OCI-LY3 (cell line): Measurements from ENCODE around the gene ARHGEF38.
A peak's percentile ranks its signal among the peaks of the same experiment; 100 is the strongest.

ENCODE experiments used
- H2AFZ ChIP-seq: fragments of 200-600, 300-600 bp; shearing (Covaris generic); 2 replicates; pipeline ENCODE4 v1.6.0; 2014; ENCODE audit warnings: antibody characterized with exemption, low read depth, low read length
- H3K27ac ChIP-seq: fragments of 200-600, 300-600 bp; sonication (generic); 2 replicates; pipeline ENCODE4 v1.5.1; 2014; ENCODE audit warnings: mild to moderate bottlenecking, low read length, moderate library complexity, mixed read lengths
- H3K27me3 ChIP-seq: fragments of 200-600, 300-600 bp; sonication (generic); 2 replicates; pipeline ENCODE4 v1.6.1; 2014; ENCODE audit warnings: low read depth, low read length, mixed read lengths
- H3K36me3 ChIP-seq: fragments of 200-600, 300-600 bp; sonication (generic); replicated peaks from 2 replicates; pipeline ENCODE3; 2014; ENCODE audit warnings: low read depth, low read length, mixed read lengths
- H3K4me1 ChIP-seq: fragments of 300-600, 200-600 bp; sonication (generic); 2 replicates; pipeline ENCODE4 v1.6.1; 2014; ENCODE audit warnings: low read length, mixed read lengths
- H3K4me2 ChIP-seq: fragments of 200-600, 300-600 bp; sonication (generic); 2 replicates; pipeline ENCODE4 v1.6.1; 2014; ENCODE audit warnings: low read length, mixed read lengths
- H3K4me3 ChIP-seq: fragments of 300-600, 200-600 bp; sonication (generic); 2 replicates; pipeline ENCODE4 v1.5.1; 2014; ENCODE audit warnings: antibody characterized with exemption, mild to moderate bottlenecking, low read length, moderate library complexity
- H3K79me2 ChIP-seq: fragments of 300-600, 200-600 bp; shearing (Covaris generic); 2 replicates; pipeline ENCODE4 v1.6.1; 2014; ENCODE audit warnings: mild to moderate bottlenecking, low read length, mixed read lengths
- H3K9ac ChIP-seq: fragments of 300-600, 200-600 bp; shearing (Covaris generic); 2 replicates; pipeline ENCODE4 v1.6.0; 2014; ENCODE audit warnings: mild to moderate bottlenecking, low read length, moderate library complexity
- H3K9me3 ChIP-seq: fragments of 200-600, 300-600 bp; shearing (Covaris generic); 2 replicates; pipeline ENCODE4 v1.6.1; 2014; ENCODE audit warnings: low read length, mixed read lengths; ENCODE audit not compliant: insufficient read depth
- H4K20me1 ChIP-seq: fragments of 200-600, 300-600 bp; sonication (generic); 2 replicates; pipeline ENCODE4 v1.6.1; 2016; ENCODE audit warnings: low read length, mixed read lengths; ENCODE audit not compliant: insufficient read depth
- EZH2phosphoT487 ChIP-seq: fragments of 200-600 bp; shearing (Covaris generic); IDR thresholded peaks from 2 replicates; pipeline ENCODE4 v1.6.1; 2018; ENCODE audit warnings: antibody characterized with exemption, mixed run types, low read depth
- TF ChIP-seq, protein P1 (sequence below): fragments of 200-600, 300-600 bp; sonication (generic); IDR thresholded peaks from 2 replicates; pipeline ENCODE4 v1.5.1; 2014; ENCODE audit warnings: antibody characterized with exemption, low read length, low read depth

The ARHGEF38 gene

DNA sequence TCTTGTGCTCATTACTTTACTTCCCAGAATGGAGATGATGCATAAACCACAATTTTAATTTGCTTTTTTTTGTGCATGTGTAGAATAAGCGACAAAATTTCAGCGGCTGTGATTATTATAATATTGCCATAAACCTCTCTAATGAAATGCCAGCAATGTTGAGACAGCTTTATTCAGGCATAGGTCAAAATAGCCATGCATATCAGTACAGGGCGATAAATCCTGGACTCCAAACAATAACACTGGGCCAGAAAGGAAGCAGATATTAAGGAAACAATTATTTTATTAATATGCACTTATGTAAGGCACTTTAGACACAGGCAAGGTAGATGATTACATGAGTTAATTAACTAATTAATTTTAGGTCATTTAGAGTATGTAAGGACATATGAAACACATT is 47.1 kb downstream of the ARHGEF38 start:
- no peaks in the 10 kb centered on the region for H3K79me2 ChIP-seq
- peaks cover 42% of the 10 kb centered on the region for H3K4me1 ChIP-seq
- no peaks in the 10 kb centered on the region for H3K27me3 ChIP-seq
- no peak overlapping the region for H3K27ac ChIP-seq
- H3K4me3 ChIP-seq: no peak overlapping the region
- no peak overlapping the region for H3K9ac ChIP-seq
- H3K9me3 ChIP-seq: no peaks in the 10 kb centered on the region
- H3K36me3 ChIP-seq: no peaks in the 10 kb centered on the region
- H3K4me2 ChIP-seq: no peak overlapping the region
- no peaks in the 10 kb centered on the region for H4K20me1 ChIP-seq
- no peak overlapping the region for H2AFZ ChIP-seq
- TF ChIP-seq, protein P1, sequence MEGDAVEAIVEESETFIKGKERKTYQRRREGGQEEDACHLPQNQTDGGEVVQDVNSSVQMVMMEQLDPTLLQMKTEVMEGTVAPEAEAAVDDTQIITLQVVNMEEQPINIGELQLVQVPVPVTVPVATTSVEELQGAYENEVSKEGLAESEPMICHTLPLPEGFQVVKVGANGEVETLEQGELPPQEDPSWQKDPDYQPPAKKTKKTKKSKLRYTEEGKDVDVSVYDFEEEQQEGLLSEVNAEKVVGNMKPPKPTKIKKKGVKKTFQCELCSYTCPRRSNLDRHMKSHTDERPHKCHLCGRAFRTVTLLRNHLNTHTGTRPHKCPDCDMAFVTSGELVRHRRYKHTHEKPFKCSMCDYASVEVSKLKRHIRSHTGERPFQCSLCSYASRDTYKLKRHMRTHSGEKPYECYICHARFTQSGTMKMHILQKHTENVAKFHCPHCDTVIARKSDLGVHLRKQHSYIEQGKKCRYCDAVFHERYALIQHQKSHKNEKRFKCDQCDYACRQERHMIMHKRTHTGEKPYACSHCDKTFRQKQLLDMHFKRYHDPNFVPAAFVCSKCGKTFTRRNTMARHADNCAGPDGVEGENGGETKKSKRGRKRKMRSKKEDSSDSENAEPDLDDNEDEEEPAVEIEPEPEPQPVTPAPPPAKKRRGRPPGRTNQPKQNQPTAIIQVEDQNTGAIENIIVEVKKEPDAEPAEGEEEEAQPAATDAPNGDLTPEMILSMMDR: no peak
- TF ChIP-seq EZH2phosphoT487: no peak

DNA sequence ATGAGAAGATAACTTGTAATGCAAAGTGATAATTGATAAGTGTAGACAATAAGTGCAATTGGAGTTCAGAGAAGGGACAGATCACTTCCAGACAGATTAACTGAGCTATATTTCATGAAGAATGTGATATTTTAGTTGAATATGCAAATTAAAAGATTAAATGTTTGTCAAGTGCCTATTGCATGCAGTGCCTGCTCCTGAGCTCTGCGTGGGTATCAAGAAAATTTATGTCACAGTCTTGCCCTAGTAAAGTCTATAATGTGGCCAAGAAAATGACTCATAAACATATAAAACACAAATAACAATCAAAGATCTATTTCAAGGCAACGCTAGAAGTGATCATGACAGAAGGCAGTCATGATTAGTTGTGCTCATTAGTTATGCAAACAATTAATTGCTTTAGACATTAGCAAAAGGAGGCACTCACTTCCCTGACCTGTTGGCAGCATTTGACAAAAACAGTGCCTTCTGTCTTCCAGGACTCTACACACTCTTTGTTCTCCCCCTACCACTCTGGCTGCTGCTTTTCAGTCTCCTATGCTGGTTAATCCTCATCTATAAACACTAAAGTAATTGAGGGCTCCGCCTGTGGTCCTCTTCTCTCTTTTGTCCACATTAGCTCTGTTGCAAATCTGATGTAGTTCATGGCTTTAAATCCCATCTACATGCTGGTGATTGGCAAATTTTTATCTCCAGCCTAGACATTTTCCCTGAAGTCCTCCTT is 47.7 kb downstream of the ARHGEF38 start:
- no peak overlapping the region for H3K9ac ChIP-seq

GRCh38 chr4:105600951-105601350 is 48.5 kb downstream of the ARHGEF38 start:
- Histone ChIP-seq H3K4me3 (no peak overlapping the region), H3K4me1 (peaks cover 41% of the 10 kb centered on the region), H3K79me2 (no peaks in the 10 kb centered on the region), H3K27ac (peak overlapping the region; percentile 24), H3K4me2 (peak overlapping the region; percentile 45), H4K20me1 (no peaks in the 10 kb centered on the region), H3K27me3 (no peaks in the 10 kb centered on the region), H3K36me3 (no peaks in the 10 kb centered on the region), H2AFZ (peak overlapping the region; percentile 25; the same call in 1 of the 2 replicates), H3K9me3 (no peaks in the 10 kb centered on the region), H3K9ac (no peak overlapping the region)
- no peak for TF ChIP-seq EZH2phosphoT487
- TF ChIP-seq, protein P1: no peak

More for the DNA sequence above, 47.7 kb downstream of the ARHGEF38 start:
- Histone ChIP-seq H3K9me3 (no peaks in the 10 kb centered on the region), H4K20me1 (no peaks in the 10 kb centered on the region), H3K27ac (no peak overlapping the region; the same call in 1 of the 2 replicates), H3K36me3 (no peaks in the 10 kb centered on the region), H3K4me2 (peak overlapping the region; percentile 45; the same call in 1 of the 2 replicates), H3K27me3 (no peaks in the 10 kb centered on the region), H2AFZ (no peak overlapping the region), H3K4me1 (peaks cover 40% of the 10 kb centered on the region), H3K79me2 (no peaks in the 10 kb centered on the region), H3K4me3 (no peak overlapping the region)
- no peak for TF ChIP-seq EZH2phosphoT487
- TF ChIP-seq, protein P1: no peak

DNA sequence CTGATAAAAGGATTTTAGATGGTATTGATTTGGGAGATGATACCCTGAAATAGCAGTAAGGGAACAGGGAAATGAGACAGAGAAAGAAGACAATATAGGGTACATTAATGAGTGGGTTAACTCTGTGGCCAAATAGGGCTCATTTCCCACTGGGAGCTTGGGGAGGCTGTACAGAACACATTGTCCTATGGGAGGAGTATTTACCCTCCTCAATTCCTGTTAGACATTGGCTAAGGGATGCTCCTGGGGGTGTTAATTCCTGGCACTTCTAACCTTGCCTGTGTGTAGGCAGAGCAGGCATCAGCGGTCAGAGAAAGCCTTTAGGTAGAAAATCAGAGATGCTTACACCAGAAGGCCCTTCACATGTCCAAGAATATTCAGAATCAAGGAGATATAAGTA is 49.0 kb downstream of the ARHGEF38 start:
- no peak overlapping the region for H3K4me3 ChIP-seq
- peak overlapping the region; percentile 24 for H3K27ac ChIP-seq
- no peaks in the 10 kb centered on the region for H3K27me3 ChIP-seq
- H3K4me1 ChIP-seq: peaks cover 45% of the 10 kb centered on the region
- no peaks in the 10 kb centered on the region for H3K79me2 ChIP-seq
- no peaks in the 10 kb centered on the region for H3K9me3 ChIP-seq
- no peak overlapping the region for H2AFZ ChIP-seq
- H3K4me2 ChIP-seq: peak overlapping the region; percentile 45
- no peak overlapping the region for H3K9ac ChIP-seq
- H3K36me3 ChIP-seq: no peaks in the 10 kb centered on the region
- TF ChIP-seq, protein P1: no peak
- TF ChIP-seq EZH2phosphoT487: no peak
- no peaks in the 10 kb centered on the region for H4K20me1 ChIP-seq
